ENCODE data around the gene MYO10.

DNA sequence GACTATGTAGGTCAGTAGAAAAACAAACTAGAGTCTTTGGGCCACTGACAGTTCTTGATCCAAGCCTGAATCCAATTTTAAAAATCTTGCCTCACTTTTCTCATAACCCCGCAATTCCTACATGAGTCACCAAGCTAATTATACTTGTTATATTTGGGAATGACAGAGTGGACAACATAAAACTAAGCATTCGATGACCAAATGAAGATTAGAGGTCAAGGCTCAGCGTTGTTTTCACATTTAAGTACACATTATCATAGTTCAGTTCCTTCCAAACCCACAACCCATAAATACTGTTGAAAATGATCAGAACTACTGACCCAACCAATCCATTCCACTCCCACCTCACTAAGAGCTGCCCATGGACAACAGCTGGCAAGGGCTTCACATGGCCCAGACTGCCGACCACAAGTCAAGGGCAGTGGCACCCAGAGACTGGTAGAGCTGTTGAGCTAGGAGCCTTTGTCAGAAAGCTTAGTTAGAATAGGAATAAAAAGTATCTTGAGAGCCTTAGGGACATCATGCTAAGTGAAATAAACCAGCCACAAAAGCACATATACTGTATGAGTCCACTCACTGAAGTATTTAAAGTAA lies 64.2 kb downstream of the MYO10 start:
- TF ChIP-seq TAF1 (IDR thresholded peaks at IDR 0.05; ENCODE audit: low read depth) = no peak
- TF ChIP-seq RAD21 (IDR thresholded peaks at IDR 0.05; ENCODE audit: low read depth) = no peak
- no peak for TF ChIP-seq YY1 (IDR thresholded peaks at IDR 0.05; ENCODE audit: low read depth)
- TF ChIP-seq CEBPB (IDR thresholded peaks at IDR 0.05) = no peak
- TF ChIP-seq TEAD4 (IDR thresholded peaks at IDR 0.05) = no peak
- no peak for TF ChIP-seq ZBTB7A (IDR thresholded peaks at IDR 0.05; ENCODE audit: low read depth)
- no peak for TF ChIP-seq EP300 (IDR thresholded peaks at IDR 0.05; ENCODE audit: borderline replicate concordance)
- TF ChIP-seq, protein P1, sequence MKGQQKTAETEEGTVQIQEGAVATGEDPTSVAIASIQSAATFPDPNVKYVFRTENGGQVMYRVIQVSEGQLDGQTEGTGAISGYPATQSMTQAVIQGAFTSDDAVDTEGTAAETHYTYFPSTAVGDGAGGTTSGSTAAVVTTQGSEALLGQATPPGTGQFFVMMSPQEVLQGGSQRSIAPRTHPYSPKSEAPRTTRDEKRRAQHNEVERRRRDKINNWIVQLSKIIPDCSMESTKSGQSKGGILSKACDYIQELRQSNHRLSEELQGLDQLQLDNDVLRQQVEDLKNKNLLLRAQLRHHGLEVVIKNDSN (IDR thresholded peaks at IDR 0.05) = no peak
- TF ChIP-seq, protein P2, sequence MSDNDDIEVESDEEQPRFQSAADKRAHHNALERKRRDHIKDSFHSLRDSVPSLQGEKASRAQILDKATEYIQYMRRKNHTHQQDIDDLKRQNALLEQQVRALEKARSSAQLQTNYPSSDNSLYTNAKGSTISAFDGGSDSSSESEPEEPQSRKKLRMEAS (IDR thresholded peaks at IDR 0.05) = no peak
- TF ChIP-seq CREB1 (IDR thresholded peaks at IDR 0.05; ENCODE audit: low read depth) = no peak
- TF ChIP-seq, protein P3, sequence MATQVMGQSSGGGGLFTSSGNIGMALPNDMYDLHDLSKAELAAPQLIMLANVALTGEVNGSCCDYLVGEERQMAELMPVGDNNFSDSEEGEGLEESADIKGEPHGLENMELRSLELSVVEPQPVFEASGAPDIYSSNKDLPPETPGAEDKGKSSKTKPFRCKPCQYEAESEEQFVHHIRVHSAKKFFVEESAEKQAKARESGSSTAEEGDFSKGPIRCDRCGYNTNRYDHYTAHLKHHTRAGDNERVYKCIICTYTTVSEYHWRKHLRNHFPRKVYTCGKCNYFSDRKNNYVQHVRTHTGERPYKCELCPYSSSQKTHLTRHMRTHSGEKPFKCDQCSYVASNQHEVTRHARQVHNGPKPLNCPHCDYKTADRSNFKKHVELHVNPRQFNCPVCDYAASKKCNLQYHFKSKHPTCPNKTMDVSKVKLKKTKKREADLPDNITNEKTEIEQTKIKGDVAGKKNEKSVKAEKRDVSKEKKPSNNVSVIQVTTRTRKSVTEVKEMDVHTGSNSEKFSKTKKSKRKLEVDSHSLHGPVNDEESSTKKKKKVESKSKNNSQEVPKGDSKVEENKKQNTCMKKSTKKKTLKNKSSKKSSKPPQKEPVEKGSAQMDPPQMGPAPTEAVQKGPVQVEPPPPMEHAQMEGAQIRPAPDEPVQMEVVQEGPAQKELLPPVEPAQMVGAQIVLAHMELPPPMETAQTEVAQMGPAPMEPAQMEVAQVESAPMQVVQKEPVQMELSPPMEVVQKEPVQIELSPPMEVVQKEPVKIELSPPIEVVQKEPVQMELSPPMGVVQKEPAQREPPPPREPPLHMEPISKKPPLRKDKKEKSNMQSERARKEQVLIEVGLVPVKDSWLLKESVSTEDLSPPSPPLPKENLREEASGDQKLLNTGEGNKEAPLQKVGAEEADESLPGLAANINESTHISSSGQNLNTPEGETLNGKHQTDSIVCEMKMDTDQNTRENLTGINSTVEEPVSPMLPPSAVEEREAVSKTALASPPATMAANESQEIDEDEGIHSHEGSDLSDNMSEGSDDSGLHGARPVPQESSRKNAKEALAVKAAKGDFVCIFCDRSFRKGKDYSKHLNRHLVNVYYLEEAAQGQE (IDR thresholded peaks at IDR 0.05; ENCODE audit: low read depth) = no peak
- no peak for TF ChIP-seq NFIC (IDR thresholded peaks at IDR 0.05)
- no peak for TF ChIP-seq EGR1 (IDR thresholded peaks at IDR 0.05)
